ENCODE measurements around the gene ARSA. TPM values are rescaled to one million over a fixed set of nuclear protein-coding genes. Genes with fewer than 3 reads are reported as not detected.
"Not testable (repeated sequence)": the region's sequence is repeated elsewhere in the genome, so short reads cannot be mapped to it uniquely, and the experiment has no call there.

ARSA gene
- total and polyA plus RNA-seq, 11 donors, result 16.7 to 40.5 (median 26.1) TPM

DNA sequence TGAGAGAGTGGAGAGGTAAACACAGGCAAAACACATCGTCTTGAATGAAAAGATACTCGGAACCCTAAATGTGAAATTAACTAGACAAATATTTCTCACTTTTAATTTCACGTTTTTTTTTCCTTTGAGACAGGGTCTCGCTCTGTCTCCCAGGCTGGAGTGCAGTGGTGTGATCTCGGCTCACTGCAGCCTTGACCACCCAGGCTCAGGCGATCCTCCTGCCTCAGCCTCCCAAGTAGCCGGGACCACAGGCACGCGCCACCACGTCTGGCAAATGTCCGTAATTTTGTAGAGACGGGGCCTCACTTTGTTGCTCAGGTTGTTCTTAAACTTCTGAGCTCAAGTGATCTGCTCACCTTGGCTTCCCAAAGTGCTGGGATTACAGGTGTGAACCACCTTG is 37.3 kb upstream of the ARSA start:
- Histone ChIP-seq H3K36me3 (no peaks in the 10 kb centered on the region), H3K27ac (no peak overlapping the region), H3K4me1 (peaks cover 0 to 3% (median 0%) of the 10 kb centered on the region in 12 donors), H3K9me3 (no peaks in the 10 kb centered on the region), H3K4me3 (no peak overlapping the region), H3K27me3 (peaks cover 0 to 13% (median 0%) of the 10 kb centered on the region in 9 donors)
- 92 to 96% (median 94%) methylated on average over 12 of the region's 12 CpGs for WGBS, 4 donors
- DNase-seq, result no peak
- no peak for ATAC-seq
- TF ChIP-seq, protein P1, sequence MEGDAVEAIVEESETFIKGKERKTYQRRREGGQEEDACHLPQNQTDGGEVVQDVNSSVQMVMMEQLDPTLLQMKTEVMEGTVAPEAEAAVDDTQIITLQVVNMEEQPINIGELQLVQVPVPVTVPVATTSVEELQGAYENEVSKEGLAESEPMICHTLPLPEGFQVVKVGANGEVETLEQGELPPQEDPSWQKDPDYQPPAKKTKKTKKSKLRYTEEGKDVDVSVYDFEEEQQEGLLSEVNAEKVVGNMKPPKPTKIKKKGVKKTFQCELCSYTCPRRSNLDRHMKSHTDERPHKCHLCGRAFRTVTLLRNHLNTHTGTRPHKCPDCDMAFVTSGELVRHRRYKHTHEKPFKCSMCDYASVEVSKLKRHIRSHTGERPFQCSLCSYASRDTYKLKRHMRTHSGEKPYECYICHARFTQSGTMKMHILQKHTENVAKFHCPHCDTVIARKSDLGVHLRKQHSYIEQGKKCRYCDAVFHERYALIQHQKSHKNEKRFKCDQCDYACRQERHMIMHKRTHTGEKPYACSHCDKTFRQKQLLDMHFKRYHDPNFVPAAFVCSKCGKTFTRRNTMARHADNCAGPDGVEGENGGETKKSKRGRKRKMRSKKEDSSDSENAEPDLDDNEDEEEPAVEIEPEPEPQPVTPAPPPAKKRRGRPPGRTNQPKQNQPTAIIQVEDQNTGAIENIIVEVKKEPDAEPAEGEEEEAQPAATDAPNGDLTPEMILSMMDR (IDR thresholded peaks at IDR 0.05), result no peak
- no peak for TF ChIP-seq POLR2A (IDR thresholded peaks at IDR 0.05)
- intact Hi-C loops (cut with DNase I), result no loop called here

DNA sequence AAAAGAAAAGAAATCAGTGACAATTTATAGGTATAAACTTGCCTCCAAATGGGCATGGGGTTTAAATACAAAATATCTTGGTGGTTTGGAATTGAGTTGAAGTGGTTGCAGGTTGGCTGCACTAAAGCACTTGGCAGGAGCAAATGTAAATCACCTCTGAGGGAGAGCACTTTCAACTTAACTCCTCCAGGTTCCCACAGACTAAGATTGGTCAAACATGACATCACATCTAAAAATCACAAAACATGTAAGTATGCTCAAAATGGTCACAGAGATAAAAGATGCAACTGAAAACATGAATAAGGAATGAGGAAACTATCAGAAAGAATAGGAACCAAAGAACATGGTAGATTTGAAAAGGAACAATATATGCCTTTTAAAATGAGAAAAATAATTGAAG is 32.4 kb upstream of the ARSA start:
- DNase-seq, result no peak
- Histone ChIP-seq H3K27ac (no peak overlapping the region), H3K9me3 (no peaks in the 10 kb centered on the region), H3K4me3 (no peak overlapping the region), H3K27me3 (peaks cover 0 to 7% (median 0%) of the 10 kb centered on the region in 9 donors), H3K4me1 (peaks cover 0 to 35% (median 11%) of the 10 kb centered on the region in 12 donors), H3K36me3 (no peaks in the 10 kb centered on the region)
- no peak for ATAC-seq
- intact Hi-C loops (cut with DNase I), result no loop called here
- TF ChIP-seq, protein P1 (IDR thresholded peaks at IDR 0.05), result no peak
- no peak for TF ChIP-seq POLR2A (IDR thresholded peaks at IDR 0.05)

DNA sequence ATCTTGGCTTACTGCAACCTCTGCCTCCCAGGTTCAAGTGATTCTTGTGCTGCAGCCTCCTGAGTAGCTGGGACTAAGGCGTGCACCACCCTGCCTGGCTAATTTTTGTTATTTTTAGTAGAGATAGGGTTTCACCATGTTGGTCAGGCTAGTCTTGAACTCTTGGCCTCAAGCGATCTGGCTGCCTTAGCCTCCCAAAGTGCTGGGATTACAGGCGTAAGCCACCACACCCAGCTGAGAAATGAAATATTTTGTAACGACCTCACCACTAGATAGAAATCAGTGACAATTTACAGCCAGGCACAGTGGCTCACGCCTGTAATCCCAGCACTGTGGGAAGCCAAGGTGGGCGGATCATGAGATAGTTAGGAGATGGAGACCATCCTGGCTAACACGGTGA is 31.8 kb upstream of the ARSA start:
- intact Hi-C loops (cut with DNase I); H3K9me3 ChIP-seq; DNase-seq; H3K4me3 ChIP-seq; ATAC-seq; H3K36me3 ChIP-seq: not testable (repeated sequence)
- H3K27ac ChIP-seq, result peak overlapping the region in 1 of 12 donors; percentile 91
- H3K27me3 ChIP-seq, result peaks cover 0 to 13% (median 0%) of the 10 kb centered on the region in 9 donors
- 91 to 94% (median 91%) methylated on average over 7 of the region's 7 CpGs for WGBS, 4 donors
- peaks cover 0 to 40% (median 11%) of the 10 kb centered on the region in 12 donors for H3K4me1 ChIP-seq

DNA sequence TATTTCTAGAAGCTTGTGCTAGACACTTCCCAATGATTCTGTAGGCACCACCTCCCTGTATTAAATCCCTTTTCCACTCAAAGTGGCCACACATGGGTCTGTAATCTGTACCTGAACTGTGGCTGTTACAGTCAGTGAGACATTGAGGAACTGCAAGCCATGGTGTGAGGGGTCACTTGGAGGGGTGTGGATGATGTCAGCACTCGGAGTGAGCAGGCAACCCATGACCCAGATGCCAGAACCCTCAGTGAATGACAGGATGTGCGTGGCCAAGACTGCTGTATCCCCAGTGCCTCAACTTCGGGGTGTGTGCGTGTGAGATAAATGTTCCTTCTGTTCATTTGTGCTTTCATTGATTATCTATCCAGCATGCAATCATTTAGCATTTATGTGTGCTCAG is 30.0 kb upstream of the ARSA start:
- Histone ChIP-seq H3K27ac (peak overlapping the region in 10 of 12 donors; percentile 24 to 92 (median 76)), H3K9me3 (no peaks in the 10 kb centered on the region), H3K4me1 (peaks cover 0 to 40% (median 11%) of the 10 kb centered on the region in 12 donors), H3K27me3 (peaks cover 0 to 13% (median 0%) of the 10 kb centered on the region in 9 donors), H3K36me3 (no peaks in the 10 kb centered on the region), H3K4me3 (no peak overlapping the region)
- TF ChIP-seq, protein P1 (IDR thresholded peaks at IDR 0.05), result no peak
- TF ChIP-seq POLR2A (IDR thresholded peaks at IDR 0.05), result no peak
- ATAC-seq (peak in 3 of 4 donors; percentile 6 to 66 (median 22)), DNase-seq (no peak)
- intact Hi-C loops (cut with DNase I), result no loop called here
- 39 to 70% (median 58%) methylated on average over 4 of the region's 4 CpGs for WGBS, 4 donors

Data from heart left ventricle (tissue), 16 donors.